K562 (cell line): ENCODE data around the gene SLC9A1. TPM values are rescaled to one million over a fixed set of nuclear protein-coding genes. Genes with fewer than 3 reads are reported as not detected.

Experiments used
- ATAC-seq: fragments of 200-7000 bp; cut with Tn5 transposase; 3 replicates; pipeline ENCODE4 v1.9.1; 2020; ENCODE audit warnings: moderate library complexity
- BruUV-seq: library from RNA; stranded (reverse); fragments of 400-500 nt; replicated peaks from 2 replicates; lab custom pipeline; 2021; lab: Mats Ljungman, UMichigan
- CTCF ChIA-PET: fragments of 300-600 bp; formaldehyde crosslinking; extraction: SDS; loops from one replicate; lab custom pipeline; 2021; ENCODE audit warnings: low intra/inter-chr PET ratio; lab: Yijun Ruan, JAX
- POLR2A ChIA-PET: fragments of 300-600, 350-650 bp; sonication (Branson Sonifier 250); formaldehyde crosslinking; extraction: SDS; loops from one replicate; lab custom pipeline; 2021; ENCODE audit warnings: antibody characterized with exemption, inconsistent platforms; lab: Yijun Ruan, JAX
- DNase-seq, 4 experiments: peaks; one replicate each; pipeline versions ENCODE4 v3.0.0 to v3.0.0-alpha.2; 2011 to 2018; ENCODE audit warnings: low spot score in 3 of 4, mixed read lengths in 3 of 4; ENCODE audit errors: extremely low read depth in 1 of 4
- FAIRE-seq: peaks from 2 replicates; lab custom pipeline; 2011; peaks lifted over from hg19 to GRCh38; lab: Jason Lieb, UNC
- H2AFZ ChIP-seq: 2 replicates; pipeline ENCODE4 v1.6.0; 2011; ENCODE audit warnings: low read depth, low read length, control low read depth, inconsistent platforms
- H3K27ac ChIP-seq: fragments of 200-600 bp; 3 replicates; pipeline ENCODE4 v1.8.0; 2011; ENCODE audit warnings: low read depth, mild to moderate bottlenecking, control low read depth, inconsistent platforms, low read length, moderate library complexity, mixed read lengths; ENCODE audit errors: extremely low read depth
- H3K27me3 ChIP-seq, 2 experiments: fragments of 300-600 bp in 1 of 2; 2 replicates in 1 of 2; 3 replicates in 1 of 2; pipeline versions ENCODE4 v1.6.0 to v1.8.0; 2011; ENCODE audit warnings: inconsistent platforms in 2 of 2, low read length in 2 of 2, mild to moderate bottlenecking in 1 of 2, mixed read lengths in 1 of 2, moderate library complexity in 1 of 2; ENCODE audit not compliant: control insufficient read depth in 2 of 2, insufficient read depth in 2 of 2
- H3K36me3 ChIP-seq: fragments of 300-600 bp; 3 replicates; pipeline ENCODE4 v1.8.0; 2011; ENCODE audit warnings: mild to moderate bottlenecking, low read length, inconsistent platforms; ENCODE audit not compliant: control insufficient read depth, insufficient read depth
- H3K4me1 ChIP-seq, 2 experiments: fragments of 200-600 bp in 1 of 2; replicated peaks in 1 of 2; 2 replicates in 1 of 2; 3 replicates in 1 of 2; pipeline versions ENCODE4 v1.5.1 to v1.8.0; 2011; ENCODE audit warnings: inconsistent platforms in 2 of 2, low read length in 2 of 2, mild to moderate bottlenecking in 1 of 2, mixed read lengths in 1 of 2, moderate library complexity in 1 of 2; ENCODE audit not compliant: control insufficient read depth in 2 of 2, insufficient read depth in 2 of 2
- H3K4me2 ChIP-seq: 2 replicates; pipeline ENCODE4 v1.6.1; 2011; ENCODE audit warnings: low read length, control low read depth, inconsistent platforms, mixed read lengths; ENCODE audit not compliant: insufficient read depth
- H3K4me3 ChIP-seq: fragments of 200-600 bp; sonication (generic), shearing (Covaris generic); 2 replicates; pipeline ENCODE4 v1.5.1; 2016; ENCODE audit warnings: control low read depth, inconsistent platforms
- H3K79me2 ChIP-seq: fragments of 200-600 bp; 3 replicates; pipeline ENCODE4 v1.8.0; 2011; ENCODE audit warnings: low read length, inconsistent platforms; ENCODE audit not compliant: control insufficient read depth, insufficient read depth
- H3K9ac ChIP-seq, 2 experiments: 2 replicates each; pipeline versions ENCODE4 v1.6.0 to v1.6.1; 2011; ENCODE audit warnings: low read depth in 2 of 2, low read length in 2 of 2, control low read depth in 1 of 2, inconsistent platforms in 1 of 2, mild to moderate bottlenecking in 1 of 2, mixed read lengths in 1 of 2; ENCODE audit not compliant: insufficient read depth in 1 of 2
- H3K9me1 ChIP-seq: one replicate; pipeline ENCODE4 v1.6.0; 2011; ENCODE audit warnings: inconsistent platforms, mild to moderate bottlenecking, low read length, moderate library complexity; ENCODE audit not compliant: control insufficient read depth, insufficient read depth
- H3K9me3 ChIP-seq: replicated peaks from 2 replicates; pipeline ENCODE4 v1.5.1; 2011; ENCODE audit warnings: low read depth, low read length, inconsistent platforms; ENCODE audit not compliant: control insufficient read depth, insufficient read depth
- H4K20me1 ChIP-seq: replicated peaks from 2 replicates; pipeline ENCODE4 v1.6.1; 2011; ENCODE audit warnings: low read length, inconsistent platforms, mixed read lengths; ENCODE audit not compliant: control insufficient read depth, insufficient read depth
- ATF3 ChIP-seq, 2 experiments: fragments of 450-650 bp in 1 of 2; sonication (generic) in 1 of 2; formaldehyde crosslinking in 1 of 2; IDR thresholded peaks in 1 of 2; conservative IDR thresholded peaks in 1 of 2; 2 replicates each; pipeline versions ENCODE4 v1.6.1 to v1.8.1; 2016 to 2023; ENCODE audit warnings: mild to moderate bottlenecking in 2 of 2, moderate library complexity in 2 of 2, inconsistent platforms in 1 of 2, missing genetic modification reagents in 1 of 2
- FOXK1 ChIP-seq: sonication (generic); formaldehyde crosslinking; IDR thresholded peaks from 2 replicates; pipeline ENCODE4 v1.8.0; 2022; ENCODE audit warnings: missing genetic modification reagents, mild to moderate bottlenecking, borderline replicate concordance
- GABPB1 ChIP-seq: sonication (generic); formaldehyde crosslinking; IDR thresholded peaks from 2 replicates; pipeline ENCODE4 v1.8.0; 2022; ENCODE audit warnings: mild to moderate bottlenecking, missing genetic modification reagents
- GTF2A2 ChIP-seq: IDR thresholded peaks from 2 replicates; pipeline ENCODE4 v1.6.1; 2016; ENCODE audit warnings: mild to moderate bottlenecking, missing genetic modification characterization, missing compliant biosample characterization
- NFIX ChIP-seq: fragments of 250-450 bp; sonication (Bioruptor Pico); IDR thresholded peaks from 2 replicates; pipeline ENCODE4 v1.4.0; 2020; ENCODE audit warnings: low read depth, mild to moderate bottlenecking, moderate library complexity
- RAD51 ChIP-seq: fragments of 450-650 bp; IDR thresholded peaks from 2 replicates; pipeline ENCODE4 v1.7.1; 2016; ENCODE audit warnings: low read depth, mild to moderate bottlenecking, borderline replicate concordance
- RBM14 ChIP-seq: fragments of 200-400 bp; formaldehyde crosslinking; IDR thresholded peaks from 2 replicates; pipeline ENCODE4 v1.6.1; 2018; ENCODE audit warnings: low read depth, mild to moderate bottlenecking, low read length, moderate library complexity, borderline replicate concordance; ENCODE audit not compliant: insufficient read depth
- TAF15 ChIP-seq: fragments of 200-400 bp; formaldehyde crosslinking; IDR thresholded peaks from 2 replicates; pipeline ENCODE4 v1.6.1; 2017; ENCODE audit warnings: mild to moderate bottlenecking, low read depth, low read length, moderate library complexity
- ZNF668 ChIP-seq: fragments of 250-450 bp; sonication (Bioruptor Pico); IDR thresholded peaks from 2 replicates; pipeline ENCODE4 v1.8.0; 2022; ENCODE audit warnings: mild to moderate bottlenecking, inconsistent platforms
- WGBS: fragments of 100-300 bp; shearing (Covaris generic); methylation state at CpG from one replicate; pipeline ENCODE4 v1.1.6; 2016; ENCODE audit warnings: low coverage, mixed read lengths; ENCODE audit not compliant: insufficient coverage; ENCODE audit errors: missing lambda C conversion rate; 5-methylcytosine and 5-hydroxymethylcytosine counted together
- in situ Hi-C: fragments of 300-500 bp; cut with MboI; formaldehyde crosslinking; loops from 4 replicates; pipeline ENCODE4 v1.15.0; 2018; ENCODE audit warnings: inconsistent platforms, mixed read lengths
- intact Hi-C: fragments of 100-400 bp; cut with micrococcal nuclease; formaldehyde crosslinking; loops from 2 replicates; pipeline ENCODE4 v1.14.2; 2022
- polyA plus RNA-seq, 8 experiments: library from polyadenylated mRNA; depleted of rRNA in 4 of 8; stranded (reverse) in 5 of 8; unstranded in 3 of 8; fragments of >200 nt; fragmentation: Nextera tagmentation in 2 of 8; fragmentation: Illumina TruSeq in 1 of 8; extraction: Ambion mirVana in 2 of 8; extraction: Trizol in 1 of 8; gene quantifications; 2 replicates each; pipeline versions ENCODE4 v1.2.1 to v1.2.3, GENCODE V29; 2011 to 2014; ENCODE audit warnings: inconsistent platforms in 1 of 8, missing spikeins in 1 of 8
- total RNA-seq, 7 experiments: library from RNA; depleted of rRNA in 6 of 7; stranded (reverse); fragments of >200 nt in 6 of 7; fragmentation: Illumina TruSeq in 2 of 7; extraction: Trizol in 2 of 7; gene quantifications; 2 replicates each; pipeline versions ENCODE4 v1.2.1 to v1.2.3, GENCODE V29; 2011 to 2021; ENCODE audit warnings: low replicate concordance in 1 of 7

The SLC9A1 gene
- total and polyA plus RNA-seq, 9 of the 15 experiments (the other 6 are each of a cell fraction or from before 2014, with no cell fraction given): 0.59 to 14.4 (median 2.0) TPM

- Histone ChIP-seq H3K4me1 (peaks cover 36 to 37% of the 10 kb centered on the region in 2 experiments), H3K4me2 (peak overlapping the region; percentile 93), H3K79me2 (peaks cover 37% of the 10 kb centered on the region), H3K36me3 (no peaks in the 10 kb centered on the region; the same call in 2 of the 3 replicates), H4K20me1 (peaks cover 13% of the 10 kb centered on the region; the same call in 1 of the 2 replicates), H3K9me3 (no peaks in the 10 kb centered on the region), H3K9ac (peak overlapping the region; percentile 87 to 96; a peak in 3 of 4 replicates), H3K27ac (no peak overlapping the region), H2AFZ (no peak overlapping the region; the same call in 1 of the 2 replicates), H3K4me3 (peak overlapping the region; percentile 77; the same call in 1 of the 2 replicates), H3K27me3 (no peaks in the 10 kb centered on the region), H3K9me1 (no peaks in the 10 kb centered on the region)
- ChIA-PET POLR2A (interaction anchor here (0.6 to 11.8 kb wide), 13 partner anchors 12 to 1108 kb away, joined by 3 to 380 read pairs (median 4); no protein-coding TSS in a partner anchor), CTCF (no interaction called here)
- no TSS peak for BruUV-seq
- DNase-seq (no peak), FAIRE-seq (peak; percentile 11), ATAC-seq (no peak)
- in situ Hi-C loops: no loop called here
- TF ChIP-seq NFIX (no peak), FOXK1 (CRISPR knock-in tag) (0 out of 2 replicates have a peak, but pooled peaks have one; percentile 24), ZNF668 (CRISPR knock-in tag) (no peak), GTF2A2 (tag) (no peak), RAD51 (no peak), TAF15 (no peak), ATF3 (IDR thresholded peaks at IDR 0.05) (0 out of 2 replicates have a peak, but pooled peaks have one; percentile 7), ATF3 (CRISPR knock-in tag; conservative IDR thresholded peaks at IDR 0.05) (no peak), RBM14 (no peak), GABPB1 (CRISPR knock-in tag) (peak; percentile 12; the same call in 1 of the 2 replicates)
- 67% methylated on average over 7 of the region's 7 CpGs for WGBS
- intact Hi-C loops: loop anchor here (10.0 kb wide), 1 partner anchor 47 kb away; no protein-coding TSS in a partner anchor
These were observed 2.7 kb downstream of the SLC9A1 start for GRCh38 chr1:27152004-27152828.
